Testis (tissue), 3 donors: ENCODE measurements around the gene PSEN2. TPM values are rescaled to one million over a fixed set of nuclear protein-coding genes. Genes with fewer than 3 reads are reported as not detected.

Experiments used
- DNase-seq: peaks from one replicate; pipeline ENCODE4 v3.0.0-alpha.2; 2019
- H3K27ac ChIP-seq, 2 donors: fragments of 200-600 bp; sonication (generic); one replicate each; pipeline ENCODE4 v1.5.1; 2019
- H3K27me3 ChIP-seq: fragments of 200-600 bp; sonication (generic); one replicate; pipeline ENCODE4 v1.5.1; 2019
- H3K36me3 ChIP-seq: fragments of 200-600 bp; sonication (generic); one replicate; pipeline ENCODE4 v1.5.1; 2017; ENCODE audit warnings: low read depth; ENCODE audit errors: missing control alignments
- H3K4me1 ChIP-seq: fragments of 200-600 bp; sonication (generic); one replicate; pipeline ENCODE4 v1.5.1; 2019
- H3K4me3 ChIP-seq, 2 donors: fragments of 200-600 bp; sonication (generic); one replicate each; pipeline ENCODE4 v1.5.1; 2017 to 2019
- H3K9me3 ChIP-seq: fragments of 200-600 bp; sonication (generic); one replicate; pipeline ENCODE4 v1.5.1; 2017
- POLR2A ChIP-seq: fragments of 450-650 bp; IDR thresholded peaks from one replicate; pipeline ENCODE4 v1.6.1; 2017; ENCODE audit warnings: antibody characterized with exemption, mild to moderate bottlenecking, moderate library complexity
- WGBS, 2 donors: methylation state at CpG; one replicate each; pipeline ENCODE4 v1.1.5; 2018; 5-methylcytosine and 5-hydroxymethylcytosine counted together
- intact Hi-C: fragments of 100-400 bp; cut with DNase I; formaldehyde crosslinking; loops from one replicate; pipeline ENCODE4 v1.15.1; 2023; ENCODE audit warnings: low total_unique reads
- polyA plus RNA-seq: library from polyadenylated mRNA; stranded (reverse); fragments of 350-450 nt; fragmentation: Illumina TruSeq; extraction: RNeasy Lipid Tissue Mini Kit (QIAGEN cat#74804); gene quantifications from one replicate; pipeline ENCODE4 v1.2.3, GENCODE V29; 2014; ENCODE audit warnings: low read depth, low replicate concordance; ENCODE audit not compliant: insufficient read depth
- total RNA-seq, 2 donors: library from RNA; depleted of rRNA; stranded (reverse); fragments of >200 nt; gene quantifications; one replicate each; pipeline ENCODE4 v1.2.3, GENCODE V29; 2016
- TF ChIP-seq, protein P1 (sequence below), 3 experiments: fragments of 450-650 bp in 2 of 3; fragments of 200-600 bp in 1 of 3; sonication (generic) in 1 of 3; IDR thresholded peaks; one replicate each; pipeline ENCODE4 v1.5.1; 2016 to 2019; ENCODE audit warnings: antibody characterized with exemption in 3 of 3, mild to moderate bottlenecking in 2 of 3, moderate library complexity in 1 of 3

Gene PSEN2
- total and polyA plus RNA-seq, 3 donors from 2014 or later = 40.7 to 107 (median 87.8) TPM

DNA sequence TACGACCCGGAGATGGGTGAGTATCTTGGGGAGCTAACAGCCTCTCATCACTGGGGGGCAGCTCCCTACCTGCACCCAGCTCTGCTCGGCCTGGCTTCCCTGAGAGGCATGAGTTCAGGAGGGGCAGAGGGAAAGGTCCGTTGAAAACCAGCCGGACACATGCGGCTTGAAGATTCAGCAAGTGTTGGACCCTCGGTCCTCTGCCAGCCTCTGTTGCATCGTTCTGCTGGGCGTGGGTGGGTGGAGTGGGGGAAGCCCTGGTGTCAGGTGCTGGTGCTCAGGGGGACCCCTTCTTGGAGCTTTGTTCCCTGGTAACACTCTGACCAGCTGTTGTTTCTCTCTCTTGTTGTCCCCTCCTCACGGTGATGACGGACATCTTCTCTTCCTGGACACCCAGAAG is 20.9 kb downstream of the PSEN2 start:
- Histone ChIP-seq H3K4me1 (no peaks in the 10 kb centered on the region), H3K9me3 (no peaks in the 10 kb centered on the region), H3K27ac (no peak overlapping the region), H3K36me3 (no peaks in the 10 kb centered on the region), H3K27me3 (no peaks in the 10 kb centered on the region), H3K4me3 (no peak overlapping the region)
- no peak for DNase-seq
- WGBS, 2 donors = 95 to 96% methylated on average over 9 to 11 of the region's 11 CpGs
- no peak for TF ChIP-seq POLR2A
- TF ChIP-seq, protein P1, sequence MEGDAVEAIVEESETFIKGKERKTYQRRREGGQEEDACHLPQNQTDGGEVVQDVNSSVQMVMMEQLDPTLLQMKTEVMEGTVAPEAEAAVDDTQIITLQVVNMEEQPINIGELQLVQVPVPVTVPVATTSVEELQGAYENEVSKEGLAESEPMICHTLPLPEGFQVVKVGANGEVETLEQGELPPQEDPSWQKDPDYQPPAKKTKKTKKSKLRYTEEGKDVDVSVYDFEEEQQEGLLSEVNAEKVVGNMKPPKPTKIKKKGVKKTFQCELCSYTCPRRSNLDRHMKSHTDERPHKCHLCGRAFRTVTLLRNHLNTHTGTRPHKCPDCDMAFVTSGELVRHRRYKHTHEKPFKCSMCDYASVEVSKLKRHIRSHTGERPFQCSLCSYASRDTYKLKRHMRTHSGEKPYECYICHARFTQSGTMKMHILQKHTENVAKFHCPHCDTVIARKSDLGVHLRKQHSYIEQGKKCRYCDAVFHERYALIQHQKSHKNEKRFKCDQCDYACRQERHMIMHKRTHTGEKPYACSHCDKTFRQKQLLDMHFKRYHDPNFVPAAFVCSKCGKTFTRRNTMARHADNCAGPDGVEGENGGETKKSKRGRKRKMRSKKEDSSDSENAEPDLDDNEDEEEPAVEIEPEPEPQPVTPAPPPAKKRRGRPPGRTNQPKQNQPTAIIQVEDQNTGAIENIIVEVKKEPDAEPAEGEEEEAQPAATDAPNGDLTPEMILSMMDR (IDR thresholded peaks at IDR 0.05) = no peak
- intact Hi-C loops = no loop called here

DNA sequence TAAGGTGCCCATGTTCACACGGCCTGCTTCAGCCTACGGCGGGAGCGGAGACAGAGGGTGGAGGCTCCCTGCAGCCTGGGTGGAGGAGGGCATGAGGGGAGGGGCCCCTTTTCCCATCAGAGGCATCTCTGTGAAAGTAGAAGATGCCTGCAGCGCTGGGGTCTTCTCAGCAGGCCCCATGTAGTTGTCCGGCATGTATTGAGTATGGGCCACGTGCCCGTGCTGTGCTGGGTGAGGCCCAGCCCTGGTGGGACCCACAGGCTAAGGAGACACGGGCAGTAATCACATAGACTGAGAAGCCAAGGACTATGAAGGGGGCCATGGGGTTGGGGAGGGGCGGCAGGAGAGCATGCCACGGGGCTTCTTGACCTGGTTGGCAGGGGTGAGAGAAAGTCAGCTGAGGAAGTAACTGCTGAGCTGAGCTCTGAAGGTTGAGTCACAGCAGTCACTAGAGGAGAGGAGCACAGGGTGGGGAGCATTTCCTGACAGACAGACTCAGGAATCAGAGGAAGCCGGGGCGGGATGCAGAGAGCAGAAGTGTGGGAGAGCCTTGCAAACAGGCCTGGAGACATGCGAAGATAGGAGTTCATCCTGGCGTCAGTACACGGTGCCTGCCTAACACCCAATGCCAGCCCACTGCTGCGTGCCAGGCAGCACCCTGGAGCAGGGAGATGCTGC is 21.6 kb downstream of the PSEN2 start:
- intact Hi-C loops = no loop called here
- DNase-seq = peak; percentile 28
- Histone ChIP-seq H3K9me3 (no peaks in the 10 kb centered on the region), H3K36me3 (no peaks in the 10 kb centered on the region), H3K27ac (no peak overlapping the region), H3K27me3 (no peaks in the 10 kb centered on the region), H3K4me1 (no peaks in the 10 kb centered on the region), H3K4me3 (no peak overlapping the region)
- 74 to 82% methylated on average over 16 to 17 of the region's 17 CpGs for WGBS, 2 donors
- TF ChIP-seq, protein P1 (IDR thresholded peaks at IDR 0.05) = no peak
- TF ChIP-seq POLR2A = no peak

DNA sequence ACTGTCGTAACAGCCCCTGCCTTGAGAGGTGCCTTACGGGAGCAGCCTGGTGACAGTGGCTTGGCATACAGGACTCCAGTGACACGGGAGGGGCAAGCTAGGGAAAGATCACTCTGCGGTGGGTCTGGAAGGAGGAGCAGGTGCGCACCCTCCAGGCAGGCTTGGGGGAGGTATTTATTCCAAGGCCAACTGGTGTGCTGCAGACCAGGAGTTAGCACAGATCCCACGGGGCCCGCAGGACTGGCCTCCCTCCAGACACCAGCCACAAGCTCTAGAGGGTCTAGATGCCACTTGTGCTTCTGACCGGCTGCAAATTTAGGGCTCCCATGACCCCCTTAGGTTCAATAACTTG is 22.1 kb downstream of the PSEN2 start:
- no peaks in the 10 kb centered on the region for H3K36me3 ChIP-seq
- no peak for TF ChIP-seq POLR2A
- TF ChIP-seq, protein P1 (IDR thresholded peaks at IDR 0.05) = no peak
- H3K4me3 ChIP-seq = no peak overlapping the region
- intact Hi-C loops = no loop called here
- no peaks in the 10 kb centered on the region for H3K9me3 ChIP-seq
- no peaks in the 10 kb centered on the region for H3K4me1 ChIP-seq
- no peaks in the 10 kb centered on the region for H3K27me3 ChIP-seq
- no peak overlapping the region for H3K27ac ChIP-seq
- WGBS, 2 donors = 60 to 62% methylated on average over 6 to 8 of the region's 8 CpGs
- peak; percentile 25 for DNase-seq

DNA sequence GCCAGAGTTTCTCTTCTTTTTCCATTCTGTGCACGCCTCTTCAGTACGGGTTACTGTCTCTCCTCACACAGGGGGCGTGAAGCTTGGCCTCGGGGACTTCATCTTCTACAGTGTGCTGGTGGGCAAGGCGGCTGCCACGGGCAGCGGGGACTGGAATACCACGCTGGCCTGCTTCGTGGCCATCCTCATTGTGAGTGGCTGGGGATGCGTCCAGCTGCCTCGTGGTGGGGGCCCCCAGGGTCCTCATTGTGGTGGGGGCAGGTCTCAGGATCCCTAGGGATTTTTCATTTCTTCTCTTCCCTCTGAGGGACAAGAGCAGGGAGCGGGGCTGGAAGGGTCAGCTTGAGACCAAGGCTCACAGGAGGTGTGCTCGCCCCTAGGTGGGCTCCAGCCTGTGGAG is 23.5 kb downstream of the PSEN2 start:
- Histone ChIP-seq H3K27ac (no peak overlapping the region), H3K36me3 (no peaks in the 10 kb centered on the region), H3K4me1 (no peaks in the 10 kb centered on the region), H3K27me3 (no peaks in the 10 kb centered on the region), H3K9me3 (no peaks in the 10 kb centered on the region), H3K4me3 (no peak overlapping the region)
- intact Hi-C loops = no loop called here
- 90 to 95% methylated on average over 11 to 13 of the region's 13 CpGs for WGBS, 2 donors
- TF ChIP-seq, protein P1 (IDR thresholded peaks at IDR 0.05) = no peak
- DNase-seq = no peak

DNA sequence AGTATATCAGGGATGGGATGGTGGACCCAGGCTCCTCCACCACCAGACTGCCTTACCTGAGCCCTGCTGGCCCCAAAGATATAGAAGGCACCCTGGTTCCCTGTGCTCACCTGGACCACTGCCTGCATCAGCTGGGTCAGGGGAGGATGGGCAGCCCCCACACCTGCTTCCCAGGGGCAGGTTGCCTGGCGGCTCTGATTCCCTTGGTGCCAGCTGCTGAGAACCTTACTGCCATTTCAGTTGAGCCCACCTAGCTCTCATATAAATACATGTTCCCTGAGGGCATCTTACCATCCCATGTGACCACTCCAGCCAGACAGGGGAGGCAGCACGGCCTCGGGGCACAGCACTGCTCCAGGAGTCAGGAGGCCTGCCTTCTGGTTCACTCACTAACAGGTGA is 24.4 kb downstream of the PSEN2 start:
- intact Hi-C loops = no loop called here
- no peak for TF ChIP-seq POLR2A
- TF ChIP-seq, protein P1 (IDR thresholded peaks at IDR 0.05) = no peak
- H3K27ac ChIP-seq = no peak overlapping the region
- H3K27me3 ChIP-seq = no peaks in the 10 kb centered on the region
- WGBS, 2 donors = 86 to 100% methylated on average over 3 of the region's 3 CpGs
- H3K4me3 ChIP-seq = no peak overlapping the region
- H3K9me3 ChIP-seq = no peaks in the 10 kb centered on the region
- DNase-seq = no peak
- no peaks in the 10 kb centered on the region for H3K36me3 ChIP-seq
- H3K4me1 ChIP-seq = no peaks in the 10 kb centered on the region
